Stimulated activated CD4-positive, alpha-beta T cell treated with anti-CD3 and anti-CD28 coated beads, Interleukin-12 subunit alpha, Interleukin-12 subunit beta, amount 100 ng/mL, for 24 hours (primary cell): ENCODE results near the gene KTN1.

ENCODE experiments used
- DNase-seq, 2 experiments: peaks; one replicate each; pipeline ENCODE4 v3.0.0-alpha.2; 2020; ENCODE audit warnings: low read depth in 2 of 2

Gene KTN1

GRCh38 chr14:55571125-55571889 lies 8.7 kb upstream of the KTN1 start:
- DNase-seq: no peak

GRCh38 chr14:55572578-55572977 lies 7.4 kb upstream of the KTN1 start:
- no peak for DNase-seq

- no peak for DNase-seq
These were observed 5.0 kb upstream of the KTN1 start for GRCh38 chr14:55574988-55575387.

GRCh38 chr14:55577229-55577628 lies 2.8 kb upstream of the KTN1 start:
- no peak for DNase-seq

GRCh38 chr14:55578511-55578910 lies 1.5 kb upstream of the KTN1 start:
- no peak for DNase-seq

- peak; percentile 18 to 35 for DNase-seq
These were observed 699 bp downstream of the KTN1 start for GRCh38 chr14:55580470-55581341.

- peak in 1 of 2 experiments; percentile 4 for DNase-seq
These were observed 1.4 kb downstream of the KTN1 start for GRCh38 chr14:55581342-55581771.

- DNase-seq: no peak
These were observed 2.7 kb downstream of the KTN1 start for GRCh38 chr14:55582746-55583145.

- no peak for DNase-seq
These were observed 4.0 kb downstream of the KTN1 start for GRCh38 chr14:55583942-55584468.

GRCh38 chr14:55585854-55586253 lies 5.8 kb downstream of the KTN1 start:
- no peak for DNase-seq

- DNase-seq: no peak
These were observed 6.4 kb downstream of the KTN1 start for GRCh38 chr14:55586411-55586810.

GRCh38 chr14:55587847-55588246 lies 7.8 kb downstream of the KTN1 start:
- no peak for DNase-seq

- DNase-seq: no peak
These were observed 8.3 kb downstream of the KTN1 start for GRCh38 chr14:55588259-55588699.

- no peak for DNase-seq
These were observed 9.2 kb downstream of the KTN1 start for GRCh38 chr14:55589171-55589570.

GRCh38 chr14:55592436-55592835 lies 12.4 kb downstream of the KTN1 start:
- no peak for DNase-seq

GRCh38 chr14:55593698-55594097 lies 13.7 kb downstream of the KTN1 start:
- no peak for DNase-seq

GRCh38 chr14:55599250-55599879 lies 19.4 kb downstream of the KTN1 start:
- no peak for DNase-seq

- DNase-seq: no peak
These were observed 21.0 kb downstream of the KTN1 start for GRCh38 chr14:55600784-55601561.

- DNase-seq: no peak
These were observed 23.5 kb downstream of the KTN1 start for GRCh38 chr14:55603401-55603953.

GRCh38 chr14:55604488-55604887 lies 24.5 kb downstream of the KTN1 start:
- DNase-seq: no peak

GRCh38 chr14:55604900-55605418 lies 25.0 kb downstream of the KTN1 start:
- no peak for DNase-seq
